ENCODE data around the gene GAS6.

Gene GAS6

GRCh38 chr13:113877149-113877990 is 13.5 kb upstream of the GAS6 start:
- no peak for DNase-seq (ENCODE audit: extremely low read depth, insufficient read length)
- TF ChIP-seq, protein P1, sequence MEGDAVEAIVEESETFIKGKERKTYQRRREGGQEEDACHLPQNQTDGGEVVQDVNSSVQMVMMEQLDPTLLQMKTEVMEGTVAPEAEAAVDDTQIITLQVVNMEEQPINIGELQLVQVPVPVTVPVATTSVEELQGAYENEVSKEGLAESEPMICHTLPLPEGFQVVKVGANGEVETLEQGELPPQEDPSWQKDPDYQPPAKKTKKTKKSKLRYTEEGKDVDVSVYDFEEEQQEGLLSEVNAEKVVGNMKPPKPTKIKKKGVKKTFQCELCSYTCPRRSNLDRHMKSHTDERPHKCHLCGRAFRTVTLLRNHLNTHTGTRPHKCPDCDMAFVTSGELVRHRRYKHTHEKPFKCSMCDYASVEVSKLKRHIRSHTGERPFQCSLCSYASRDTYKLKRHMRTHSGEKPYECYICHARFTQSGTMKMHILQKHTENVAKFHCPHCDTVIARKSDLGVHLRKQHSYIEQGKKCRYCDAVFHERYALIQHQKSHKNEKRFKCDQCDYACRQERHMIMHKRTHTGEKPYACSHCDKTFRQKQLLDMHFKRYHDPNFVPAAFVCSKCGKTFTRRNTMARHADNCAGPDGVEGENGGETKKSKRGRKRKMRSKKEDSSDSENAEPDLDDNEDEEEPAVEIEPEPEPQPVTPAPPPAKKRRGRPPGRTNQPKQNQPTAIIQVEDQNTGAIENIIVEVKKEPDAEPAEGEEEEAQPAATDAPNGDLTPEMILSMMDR (IDR thresholded peaks at IDR 0.05; ENCODE audit: insufficient read depth, low read length, poor library complexity, severe bottlenecking) = no peak
- H3K4me3 ChIP-seq (replicated peaks; ENCODE audit: low read depth, low read length) = no peak overlapping the region
- no peaks in the 10 kb centered on the region for H3K36me3 ChIP-seq (ENCODE audit: control insufficient read depth, insufficient read depth, low read length)
- H3K27me3 ChIP-seq (replicated peaks; ENCODE audit: control insufficient read depth, insufficient read depth, low read length) = peaks cover 1% of the 10 kb centered on the region; the same call in 1 of the 2 replicates

DNA sequence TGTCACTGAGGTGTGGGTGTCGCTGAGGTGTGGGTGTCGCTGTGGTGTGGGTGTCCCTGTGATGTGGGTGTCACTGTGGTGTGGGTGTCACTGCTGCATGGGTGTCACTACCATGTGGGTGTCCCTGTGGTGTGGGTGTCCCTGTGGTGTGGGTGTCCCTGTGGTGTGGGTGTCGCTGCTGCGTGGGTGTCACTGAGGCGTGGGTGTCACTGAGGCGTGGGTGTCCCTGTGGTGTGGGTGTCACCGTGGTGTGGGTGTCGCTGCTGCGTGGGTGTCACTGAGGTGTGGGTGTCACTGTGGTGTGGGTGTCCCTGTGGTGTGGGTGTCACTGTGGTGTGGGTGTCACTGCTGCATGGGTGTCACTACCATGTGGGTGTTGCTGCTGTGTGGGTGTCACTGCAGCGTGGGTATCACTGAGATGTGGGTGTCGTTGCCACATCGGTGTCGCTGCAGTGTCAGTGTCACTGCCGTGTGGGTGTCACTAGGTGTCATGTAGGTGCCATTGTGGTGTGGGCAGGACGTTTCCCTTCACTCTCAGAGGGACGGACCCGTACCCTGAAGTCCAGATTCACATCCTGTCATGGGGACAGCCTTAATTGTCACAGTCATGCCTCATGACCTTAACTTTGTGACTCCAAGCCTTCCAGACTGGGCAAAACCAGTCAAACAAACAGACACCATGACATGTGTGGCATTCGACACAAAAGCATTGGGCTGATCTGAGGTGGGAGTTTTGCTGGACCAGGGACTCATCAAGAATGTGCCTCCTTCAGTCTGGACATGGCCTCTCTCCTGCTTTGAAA is 12.7 kb upstream of the GAS6 start:
- DNase-seq (ENCODE audit: extremely low read depth, insufficient read length) = no peak
- H3K4me3 ChIP-seq (replicated peaks; ENCODE audit: low read depth, low read length) = no peak overlapping the region
- no peaks in the 10 kb centered on the region for H3K36me3 ChIP-seq (ENCODE audit: control insufficient read depth, insufficient read depth, low read length)
- TF ChIP-seq, protein P1 (IDR thresholded peaks at IDR 0.05; ENCODE audit: insufficient read depth, low read length, poor library complexity, severe bottlenecking) = no peak
- H3K27me3 ChIP-seq (replicated peaks; ENCODE audit: control insufficient read depth, insufficient read depth, low read length) = peaks cover 1% of the 10 kb centered on the region; the same call in 1 of the 2 replicates

- H3K4me3 ChIP-seq (replicated peaks; ENCODE audit: low read depth, low read length) = no peak overlapping the region
Measured at GRCh38 chr13:113875837-113876281, 12.0 kb upstream of the GAS6 start.

DNA sequence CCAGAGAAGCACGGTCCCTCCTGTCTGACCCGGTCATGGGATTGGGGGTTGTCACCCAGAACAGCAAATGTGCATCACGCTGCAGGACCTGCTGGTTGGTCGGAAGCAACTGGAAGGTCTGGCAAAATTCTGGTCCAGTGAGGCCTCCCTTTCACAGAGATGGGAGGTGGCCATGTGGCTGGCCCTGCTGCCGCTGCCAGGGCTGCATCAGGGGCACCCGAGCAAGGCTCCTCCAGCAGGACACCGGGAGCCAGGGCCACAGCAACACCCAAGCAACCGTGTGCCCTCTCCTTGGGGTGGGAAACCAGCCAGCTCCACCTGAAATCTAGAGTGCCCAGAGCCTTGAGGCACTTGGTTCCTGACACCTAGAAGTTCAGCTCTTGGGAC is 11.5 kb upstream of the GAS6 start:
- Histone ChIP-seq H3K4me3 (replicated peaks; ENCODE audit: low read depth, low read length) (no peak overlapping the region), H3K36me3 (ENCODE audit: control insufficient read depth, insufficient read depth, low read length) (no peaks in the 10 kb centered on the region), H3K27me3 (replicated peaks; ENCODE audit: control insufficient read depth, insufficient read depth, low read length) (peaks cover 1% of the 10 kb centered on the region; the same call in 1 of the 2 replicates)
- TF ChIP-seq, protein P1 (IDR thresholded peaks at IDR 0.05; ENCODE audit: insufficient read depth, low read length, poor library complexity, severe bottlenecking) = no peak
- DNase-seq (ENCODE audit: extremely low read depth, insufficient read length) = no peak

More at GRCh38 chr13:113875837-113876281, 12.0 kb upstream of the GAS6 start:
- H3K36me3 ChIP-seq (ENCODE audit: control insufficient read depth, insufficient read depth, low read length) = no peaks in the 10 kb centered on the region
- DNase-seq (ENCODE audit: extremely low read depth, insufficient read length) = no peak
- H3K27me3 ChIP-seq (replicated peaks; ENCODE audit: control insufficient read depth, insufficient read depth, low read length) = peaks cover 1% of the 10 kb centered on the region; the same call in 1 of the 2 replicates
- TF ChIP-seq, protein P1 (IDR thresholded peaks at IDR 0.05; ENCODE audit: insufficient read depth, low read length, poor library complexity, severe bottlenecking) = no peak

GRCh38 chr13:113874579-113875428 is 10.9 kb upstream of the GAS6 start:
- no peak overlapping the region for H3K4me3 ChIP-seq (replicated peaks; ENCODE audit: low read depth, low read length)
- H3K27me3 ChIP-seq (replicated peaks; ENCODE audit: control insufficient read depth, insufficient read depth, low read length) = peaks cover 1% of the 10 kb centered on the region; the same call in 1 of the 2 replicates
- TF ChIP-seq, protein P1 (IDR thresholded peaks at IDR 0.05; ENCODE audit: insufficient read depth, low read length, poor library complexity, severe bottlenecking) = no peak
- no peak for DNase-seq (ENCODE audit: extremely low read depth, insufficient read length)
- H3K36me3 ChIP-seq (ENCODE audit: control insufficient read depth, insufficient read depth, low read length) = no peaks in the 10 kb centered on the region
